DOHH2 (cell line): ENCODE results near the gene OR56B1.

Experiments
- H3F3A ChIP-seq: fragments of 200-600 bp; sonication (generic), shearing (Covaris generic); 2 replicates; pipeline ENCODE4 v1.6.0; 2016; ENCODE audit warnings: antibody characterized with exemption, mild to moderate bottlenecking; ENCODE audit not compliant: control insufficient read depth, insufficient read depth
- H3K27ac ChIP-seq: fragments of 200-600 bp; sonication (generic); 2 replicates; pipeline ENCODE4 v1.5.1; 2014; ENCODE audit warnings: low read depth, mild to moderate bottlenecking, low read length, moderate library complexity
- H3K27me3 ChIP-seq: fragments of 200-600 bp; sonication (generic); 2 replicates; pipeline ENCODE4 v1.6.1; 2014; ENCODE audit warnings: mild to moderate bottlenecking, low read length, mixed read lengths; ENCODE audit not compliant: control insufficient read depth
- H3K36me3 ChIP-seq: fragments of 200-600 bp; sonication (generic); 2 replicates; pipeline ENCODE4 v1.6.1; 2014; ENCODE audit warnings: mild to moderate bottlenecking, low read length, moderate library complexity, mixed read lengths; ENCODE audit not compliant: control insufficient read depth
- H3K4me1 ChIP-seq: fragments of 200-600 bp; sonication (generic); 2 replicates; pipeline ENCODE4 v1.6.1; 2014; ENCODE audit warnings: mild to moderate bottlenecking, low read length, mixed read lengths; ENCODE audit not compliant: control insufficient read depth
- H3K4me2 ChIP-seq: fragments of 200-600 bp; sonication (generic); 2 replicates; pipeline ENCODE4 v1.6.0; 2014; ENCODE audit warnings: mild to moderate bottlenecking, low read length, moderate library complexity
- H3K4me3 ChIP-seq: fragments of 200-600 bp; sonication (generic); 2 replicates; pipeline ENCODE4 v1.5.1; 2014; ENCODE audit warnings: mild to moderate bottlenecking, low read length, mixed read lengths
- H3K79me2 ChIP-seq: fragments of 200-600 bp; sonication (generic); 2 replicates; pipeline ENCODE4 v1.6.1; 2014; ENCODE audit warnings: mild to moderate bottlenecking, low read length, mixed read lengths; ENCODE audit not compliant: control insufficient read depth
- H3K9me2 ChIP-seq: fragments of 200-600 bp; sonication (generic); replicated peaks from 2 replicates; pipeline ENCODE4 v1.6.1; 2014; ENCODE audit warnings: mild to moderate bottlenecking, low read length, mixed read lengths; ENCODE audit not compliant: control insufficient read depth
- H3K9me3 ChIP-seq: fragments of 200-600 bp; sonication (generic); 2 replicates; pipeline ENCODE4 v1.6.1; 2014; ENCODE audit warnings: antibody characterized with exemption, low read length, mixed read lengths; ENCODE audit not compliant: control insufficient read depth, insufficient read depth
- H4K20me1 ChIP-seq: fragments of 200-600 bp; sonication (generic); 2 replicates; pipeline ENCODE4 v1.6.0; 2014; ENCODE audit warnings: low read depth, mild to moderate bottlenecking, antibody characterized with exemption, low read length, moderate library complexity; ENCODE audit not compliant: control insufficient read depth, insufficient read depth
- CTCF ChIP-seq: fragments of 200-600 bp; sonication (generic); IDR thresholded peaks from one replicate; pipeline ENCODE4 v1.5.1; 2014; ENCODE audit warnings: antibody characterized with exemption, mild to moderate bottlenecking, low read depth, low read length; ENCODE audit not compliant: poor library complexity, severe bottlenecking
- EZH2phosphoT487 ChIP-seq: fragments of 200-600 bp; sonication (generic); IDR thresholded peaks from 2 replicates; pipeline ENCODE4 v1.6.1; 2017; ENCODE audit warnings: borderline replicate concordance, mild to moderate bottlenecking, antibody characterized with exemption, low read length, moderate library complexity, mixed read lengths

OR56B1 gene

GRCh38 chr11:5700421-5701054, 35.7 kb upstream of the OR56B1 start:
- Histone ChIP-seq H3K4me3 (no peak overlapping the region), H3K36me3 (peaks cover 28% of the 10 kb centered on the region)

GRCh38 chr11:5701055-5701577, 35.1 kb upstream of the OR56B1 start:
- no peak overlapping the region for H3K27ac ChIP-seq
- H3K4me3 ChIP-seq = no peak overlapping the region
- peaks cover 13% of the 10 kb centered on the region for H3K4me1 ChIP-seq
- H3K27me3 ChIP-seq = no peaks in the 10 kb centered on the region
- no peaks in the 10 kb centered on the region for H3K79me2 ChIP-seq
- no peaks in the 10 kb centered on the region for H4K20me1 ChIP-seq
- TF ChIP-seq EZH2phosphoT487 (no peak), CTCF (no peak)
- H3K9me2 ChIP-seq = no peaks in the 10 kb centered on the region
- no peaks in the 10 kb centered on the region for H3K9me3 ChIP-seq
- H3K36me3 ChIP-seq = peaks cover 28% of the 10 kb centered on the region
- no peak overlapping the region for H3K4me2 ChIP-seq
- no peaks in the 10 kb centered on the region for H3F3A ChIP-seq

More at GRCh38 chr11:5700421-5701054, 35.7 kb upstream of the OR56B1 start:
- Histone ChIP-seq H3K27me3 (no peaks in the 10 kb centered on the region), H4K20me1 (no peaks in the 10 kb centered on the region), H3K27ac (no peak overlapping the region), H3F3A (no peaks in the 10 kb centered on the region), H3K79me2 (no peaks in the 10 kb centered on the region), H3K4me2 (no peak overlapping the region), H3K9me3 (no peaks in the 10 kb centered on the region), H3K9me2 (no peaks in the 10 kb centered on the region), H3K4me1 (peaks cover 13% of the 10 kb centered on the region)
- TF ChIP-seq EZH2phosphoT487 (no peak), CTCF (no peak)

- Histone ChIP-seq H3K4me3 (no peak overlapping the region), H3K4me1 (peaks cover 13% of the 10 kb centered on the region), H3K4me2 (no peak overlapping the region), H3K9me2 (no peaks in the 10 kb centered on the region), H3K9me3 (no peaks in the 10 kb centered on the region), H3K36me3 (peaks cover 26% of the 10 kb centered on the region), H3K27me3 (no peaks in the 10 kb centered on the region), H3K27ac (no peak overlapping the region), H3F3A (no peaks in the 10 kb centered on the region), H3K79me2 (no peaks in the 10 kb centered on the region), H4K20me1 (no peaks in the 10 kb centered on the region)
- TF ChIP-seq CTCF (no peak), EZH2phosphoT487 (no peak)
Observed at GRCh38 chr11:5703741-5704536, 32.3 kb upstream of the OR56B1 start.
